Esophagus squamous epithelium (tissue), 5 donors: ENCODE results near the gene BSPH1. TPM values are rescaled to one million over a fixed set of nuclear protein-coding genes. Genes with fewer than 3 reads are reported as not detected.

Experiments used
- DNase-seq: peaks from one replicate; lab custom pipeline; 2025; lab: John Stamatoyannopoulos, UW
- H3K27ac ChIP-seq, 4 donors: fragments of 200-600 bp; sonication (generic); one replicate each; pipeline ENCODE4 v1.5.1; 2016 to 2019; ENCODE audit warnings: mild to moderate bottlenecking in 1 of 4
- H3K27me3 ChIP-seq, 4 donors: fragments of 200-600 bp; sonication (generic); 1 replicate in 3 of 4; 2 replicates in 1 of 4; pipeline versions ENCODE4 v1.5.1 to v1.6.0; 2017 to 2021; ENCODE audit warnings: antibody characterized with exemption in 1 of 4
- H3K36me3 ChIP-seq, 3 donors: fragments of 200-600 bp; sonication (generic); one replicate each; pipeline ENCODE4 v1.5.1; 2016 to 2019
- H3K4me1 ChIP-seq, 3 donors: fragments of 200-600 bp; sonication (generic); one replicate each; pipeline ENCODE4 v1.5.1; 2017 to 2019
- H3K4me3 ChIP-seq, 4 donors: fragments of 200-600 bp; sonication (generic); 1 replicate in 3 of 4; 2 replicates in 1 of 4; pipeline ENCODE4 v1.5.1; 2016 to 2019; ENCODE audit warnings: mild to moderate bottlenecking in 2 of 4, moderate library complexity in 1 of 4
- H3K9me3 ChIP-seq, 3 donors: fragments of 200-600 bp; sonication (generic); one replicate each; pipeline ENCODE4 v1.5.1; 2016 to 2019
- POLR2A ChIP-seq, 4 donors: fragments of 450-650 bp; IDR thresholded peaks; one replicate each; pipeline ENCODE4 v1.6.1; 2017; ENCODE audit warnings: antibody characterized with exemption in 4 of 4, mild to moderate bottlenecking in 4 of 4, moderate library complexity in 3 of 4
- WGBS, 2 donors: methylation state at CpG; one replicate each; pipeline ENCODE4 v1.1.5; 2018; 5-methylcytosine and 5-hydroxymethylcytosine counted together
- intact Hi-C: fragments of 100-400 bp; cut with DNase I; formaldehyde crosslinking; loops from one replicate; pipeline ENCODE4 v1.15.0; 2022
- total RNA-seq, 4 donors: library from RNA; depleted of rRNA; stranded (reverse); fragments of >200 nt; gene quantifications; one replicate each; pipeline ENCODE4 v1.1.0, GENCODE V29; 2016
- TF ChIP-seq, protein P1 (sequence below), 6 experiments: fragments of 450-650 bp in 4 of 6; fragments of 200-600 bp in 2 of 6; sonication (generic) in 2 of 6; IDR thresholded peaks; one replicate each; pipeline ENCODE4 v1.5.1; 2016 to 2019; ENCODE audit warnings: antibody characterized with exemption in 6 of 6, mild to moderate bottlenecking in 4 of 6, moderate library complexity in 4 of 6
- donor health status: DM: yes; HTN: yes; CAD: no.

Gene BSPH1
- total RNA-seq, 4 donors from 2014 or later = not detected

GRCh38 chr19:48025480-48025879, 33.5 kb upstream of the BSPH1 start:
- 64% methylated on average over 3 of the region's 3 CpGs for WGBS, 2 donors
- intact Hi-C loops = no loop called here
- Histone ChIP-seq H3K4me3 (no peak overlapping the region), H3K9me3 (no peaks in the 10 kb centered on the region), H3K27ac (no peak overlapping the region), H3K36me3 (no peaks in the 10 kb centered on the region), H3K4me1 (no peaks in the 10 kb centered on the region), H3K27me3 (peaks cover 0 to 54% (median 0%) of the 10 kb centered on the region in 4 donors)
- TF ChIP-seq, protein P1, sequence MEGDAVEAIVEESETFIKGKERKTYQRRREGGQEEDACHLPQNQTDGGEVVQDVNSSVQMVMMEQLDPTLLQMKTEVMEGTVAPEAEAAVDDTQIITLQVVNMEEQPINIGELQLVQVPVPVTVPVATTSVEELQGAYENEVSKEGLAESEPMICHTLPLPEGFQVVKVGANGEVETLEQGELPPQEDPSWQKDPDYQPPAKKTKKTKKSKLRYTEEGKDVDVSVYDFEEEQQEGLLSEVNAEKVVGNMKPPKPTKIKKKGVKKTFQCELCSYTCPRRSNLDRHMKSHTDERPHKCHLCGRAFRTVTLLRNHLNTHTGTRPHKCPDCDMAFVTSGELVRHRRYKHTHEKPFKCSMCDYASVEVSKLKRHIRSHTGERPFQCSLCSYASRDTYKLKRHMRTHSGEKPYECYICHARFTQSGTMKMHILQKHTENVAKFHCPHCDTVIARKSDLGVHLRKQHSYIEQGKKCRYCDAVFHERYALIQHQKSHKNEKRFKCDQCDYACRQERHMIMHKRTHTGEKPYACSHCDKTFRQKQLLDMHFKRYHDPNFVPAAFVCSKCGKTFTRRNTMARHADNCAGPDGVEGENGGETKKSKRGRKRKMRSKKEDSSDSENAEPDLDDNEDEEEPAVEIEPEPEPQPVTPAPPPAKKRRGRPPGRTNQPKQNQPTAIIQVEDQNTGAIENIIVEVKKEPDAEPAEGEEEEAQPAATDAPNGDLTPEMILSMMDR (IDR thresholded peaks at IDR 0.05) = no peak
- no peak for TF ChIP-seq POLR2A (IDR thresholded peaks at IDR 0.05)
- DNase-seq = no peak

- no peak for TF ChIP-seq POLR2A (IDR thresholded peaks at IDR 0.05)
- TF ChIP-seq, protein P1 (IDR thresholded peaks at IDR 0.05) = no peak
- no peaks in the 10 kb centered on the region for H3K4me1 ChIP-seq
- H3K27me3 ChIP-seq = peaks cover 0 to 52% (median 0%) of the 10 kb centered on the region in 4 donors
- no peaks in the 10 kb centered on the region for H3K9me3 ChIP-seq
- WGBS, 2 donors = 83 to 86% methylated on average over 3 of the region's 3 CpGs
- intact Hi-C loops = no loop called here
- no peak for DNase-seq
- H3K4me3 ChIP-seq = no peak overlapping the region
- H3K27ac ChIP-seq = no peak overlapping the region
- no peaks in the 10 kb centered on the region for H3K36me3 ChIP-seq
Observed at GRCh38 chr19:48023518-48023917, 31.5 kb upstream of the BSPH1 start.

GRCh38 chr19:48023011-48023410, 31.0 kb upstream of the BSPH1 start:
- 42 to 49% methylated on average over 2 of the region's 2 CpGs for WGBS, 2 donors
- Histone ChIP-seq H3K4me1 (no peaks in the 10 kb centered on the region), H3K9me3 (no peaks in the 10 kb centered on the region), H3K27me3 (peaks cover 0 to 54% (median 0%) of the 10 kb centered on the region in 4 donors), H3K4me3 (no peak overlapping the region), H3K36me3 (no peaks in the 10 kb centered on the region), H3K27ac (no peak overlapping the region)
- DNase-seq = no peak
- TF ChIP-seq, protein P1 (IDR thresholded peaks at IDR 0.05) = no peak
- no peak for TF ChIP-seq POLR2A (IDR thresholded peaks at IDR 0.05)
- intact Hi-C loops = no loop called here

DNA sequence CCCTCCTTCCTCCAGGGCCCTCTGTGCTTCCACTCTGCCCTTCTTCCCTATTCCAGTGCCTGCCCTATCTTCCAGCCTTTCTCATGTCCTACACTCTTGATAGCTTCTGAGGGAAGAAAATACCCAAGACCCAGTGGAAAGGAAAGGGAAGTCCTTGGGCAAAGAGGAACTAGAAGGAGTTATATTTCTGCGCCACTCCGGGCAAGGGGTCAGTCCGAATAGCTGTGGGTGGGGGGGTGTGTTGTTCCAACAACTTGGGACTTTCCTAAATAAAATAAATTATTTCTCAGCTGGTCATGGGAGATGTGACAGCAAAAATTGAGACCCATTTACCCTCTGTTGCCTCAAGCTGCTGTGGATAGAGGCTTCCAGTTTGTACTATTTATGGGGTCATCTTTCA, 28.7 kb upstream of the BSPH1 start:
- 70% methylated on average over 3 of the region's 3 CpGs; no CpG with 5 or more reads in 1 of the 2 donors for WGBS, 2 donors
- Histone ChIP-seq H3K4me3 (no peak overlapping the region), H3K27ac (no peak overlapping the region), H3K4me1 (no peaks in the 10 kb centered on the region), H3K36me3 (no peaks in the 10 kb centered on the region), H3K9me3 (no peaks in the 10 kb centered on the region), H3K27me3 (peaks cover 0 to 58% (median 0%) of the 10 kb centered on the region in 4 donors)
- TF ChIP-seq, protein P1 (IDR thresholded peaks at IDR 0.05) = no peak
- no peak for TF ChIP-seq POLR2A (IDR thresholded peaks at IDR 0.05)
- no peak for DNase-seq
- intact Hi-C loops = no loop called here

GRCh38 chr19:48010932-48011758, 19.2 kb upstream of the BSPH1 start:
- Histone ChIP-seq H3K9me3 (no peaks in the 10 kb centered on the region), H3K4me1 (no peaks in the 10 kb centered on the region), H3K4me3 (no peak overlapping the region), H3K36me3 (no peaks in the 10 kb centered on the region), H3K27ac (no peak overlapping the region), H3K27me3 (peaks cover 0 to 10% (median 0%) of the 10 kb centered on the region in 4 donors)
- WGBS, 2 donors = 86 to 90% methylated on average over 11 of the region's 11 CpGs
- TF ChIP-seq POLR2A (IDR thresholded peaks at IDR 0.05) = no peak
- TF ChIP-seq, protein P1 (IDR thresholded peaks at IDR 0.05) = no peak
- intact Hi-C loops = no loop called here
- DNase-seq = no peak
